Endodermal cell (in vitro differentiated cells): ENCODE data around the gene LTBP1. TPM values are rescaled to one million over a fixed set of nuclear protein-coding genes. Genes with fewer than 3 reads are reported as not detected.

ENCODE experiments used
- DNase-seq: peaks from one replicate; pipeline ENCODE4 v3.0.0-alpha.2; 2017
- H3K27ac ChIP-seq: 2 replicates; pipeline ENCODE4 v1.5.1; 2013; ENCODE audit warnings: mild to moderate bottlenecking, low read depth, low read length, moderate library complexity
- H3K27me3 ChIP-seq: 2 replicates; pipeline ENCODE4 v1.6.1; 2013; ENCODE audit warnings: mild to moderate bottlenecking, low read length, moderate library complexity; ENCODE audit not compliant: insufficient read depth, control insufficient read depth, poor library complexity, severe bottlenecking
- H3K36me3 ChIP-seq: 2 replicates; pipeline ENCODE4 v1.7.0; 2013; ENCODE audit warnings: mild to moderate bottlenecking, low read length, moderate library complexity; ENCODE audit not compliant: control insufficient read depth, insufficient read depth
- H3K4me1 ChIP-seq: one replicate; pipeline ENCODE4 v1.7.0; 2013; ENCODE audit warnings: low read length; ENCODE audit not compliant: control insufficient read depth, insufficient read depth
- H3K4me3 ChIP-seq: 2 replicates; pipeline ENCODE4 v1.5.1; 2013; ENCODE audit warnings: mild to moderate bottlenecking, low read length, moderate library complexity
- H3K9ac ChIP-seq: 2 replicates; pipeline ENCODE4 v1.6.1; 2013; ENCODE audit warnings: mild to moderate bottlenecking, low read length, moderate library complexity; ENCODE audit not compliant: poor library complexity, severe bottlenecking; ENCODE audit errors: extremely low read depth
- H3K9me3 ChIP-seq: 2 replicates; pipeline ENCODE4 v1.6.1; 2013; ENCODE audit warnings: mild to moderate bottlenecking, low read length, moderate library complexity; ENCODE audit not compliant: control insufficient read depth
- H3K27ac Mint-ChIP-seq: 2 replicates; pipeline ENCODE4 v1.8.0; 2020; ENCODE audit warnings: mixed read lengths
- H3K27me3 Mint-ChIP-seq: 2 replicates; pipeline ENCODE4 v1.8.0; 2021; ENCODE audit warnings: mild to moderate bottlenecking, mixed read lengths; ENCODE audit not compliant: insufficient read depth
- H3K36me3 Mint-ChIP-seq: 2 replicates; pipeline ENCODE4 v1.8.0; 2020; ENCODE audit warnings: low read depth, mixed read lengths
- H3K4me1 Mint-ChIP-seq: 2 replicates; pipeline ENCODE4 v1.8.0; 2020; ENCODE audit warnings: mixed read lengths
- H3K4me3 Mint-ChIP-seq: 2 replicates; pipeline ENCODE4 v1.8.0; 2020; ENCODE audit warnings: mild to moderate bottlenecking, moderate library complexity, mixed read lengths
- H3K9me3 Mint-ChIP-seq: 2 replicates; pipeline ENCODE4 v1.8.0; 2020; ENCODE audit warnings: mild to moderate bottlenecking, mixed read lengths
- CTCF ChIP-seq: fragments of 200-600 bp; sonication (generic); conservative IDR thresholded peaks from 2 replicates; pipeline ENCODE4 v1.5.0; 2021; ENCODE audit warnings: antibody characterized with exemption, mild to moderate bottlenecking
- WGBS, 2 experiments: methylation state at CpG; one replicate each; pipeline versions ENCODE4 v1.1.5 to v1.1.7; 2013; ENCODE audit warnings: missing lambda C conversion rate in 2 of 2, mixed read lengths in 1 of 2; ENCODE audit not compliant: insufficient coverage in 1 of 2, insufficient read length in 1 of 2; 5-methylcytosine and 5-hydroxymethylcytosine counted together
- total RNA-seq, 2 donors: library from RNA; stranded (reverse); fragmentation: NEBNext Ultra II Directional in 1 of 2; extraction: Animal tissue kit (Norgen Biotek cat#: 25700) in 1 of 2; gene quantifications; 2 replicates in 1 of 2; 3 replicates in 1 of 2; pipeline ENCODE4 v1.2.1, GENCODE V29; 2021

The LTBP1 gene
- total RNA-seq, 2 donors from 2014 or later: 43.2 to 43.4 TPM

- Histone ChIP-seq H3K27me3 (no peaks in the 10 kb centered on the region), H3K9ac (no peak overlapping the region), H3K4me1 (no peaks in the 10 kb centered on the region), H3K9me3 (no peaks in the 10 kb centered on the region), H3K36me3 (no peaks in the 10 kb centered on the region), H3K27ac (no peak overlapping the region), H3K4me3 (no peak overlapping the region)
- TF ChIP-seq CTCF: no peak
- peaks cover 7% of the 10 kb centered on the region for H3K36me3 Mint-ChIP-seq
- H3K4me1 Mint-ChIP-seq: no peaks in the 10 kb centered on the region
- 91% methylated on average over 5 of the region's 6 CpGs for WGBS, 2 experiments
- no peaks in the 10 kb centered on the region for H3K27me3 Mint-ChIP-seq
- H3K9me3 Mint-ChIP-seq: no peaks in the 10 kb centered on the region
- DNase-seq: no peak
- no peak overlapping the region for H3K4me3 Mint-ChIP-seq
- H3K27ac Mint-ChIP-seq: no peak overlapping the region
Observed at GRCh38 chr2:33256162-33256755, 309.5 kb downstream of the LTBP1 start.

- H3K4me1 Mint-ChIP-seq: no peaks in the 10 kb centered on the region
- TF ChIP-seq CTCF: no peak
- no peak overlapping the region for H3K27ac Mint-ChIP-seq
- Histone ChIP-seq H3K9me3 (no peaks in the 10 kb centered on the region), H3K27me3 (no peaks in the 10 kb centered on the region), H3K27ac (no peak overlapping the region), H3K36me3 (no peaks in the 10 kb centered on the region), H3K9ac (no peak overlapping the region), H3K4me3 (no peak overlapping the region), H3K4me1 (no peaks in the 10 kb centered on the region)
- no peaks in the 10 kb centered on the region for H3K27me3 Mint-ChIP-seq
- no peak overlapping the region for H3K4me3 Mint-ChIP-seq
- H3K36me3 Mint-ChIP-seq: peaks cover 2% of the 10 kb centered on the region
- no peaks in the 10 kb centered on the region for H3K9me3 Mint-ChIP-seq
- no peak for DNase-seq
- 82 to 95% methylated on average over 4 of the region's 4 CpGs for WGBS, 2 experiments
Observed at GRCh38 chr2:33258387-33258786, 311.6 kb downstream of the LTBP1 start.

GRCh38 chr2:33262097-33262496 is 315.3 kb downstream of the LTBP1 start:
- no peaks in the 10 kb centered on the region for H3K4me1 ChIP-seq
- H3K27me3 Mint-ChIP-seq: no peaks in the 10 kb centered on the region
- H3K4me3 Mint-ChIP-seq: no peak overlapping the region
- no peaks in the 10 kb centered on the region for H3K9me3 Mint-ChIP-seq
- H3K27ac Mint-ChIP-seq: no peak overlapping the region
- TF ChIP-seq CTCF: no peak
- no peaks in the 10 kb centered on the region for H3K27me3 ChIP-seq
- no peak overlapping the region for H3K4me3 ChIP-seq
- no peak overlapping the region for H3K9ac ChIP-seq
- no peak for DNase-seq
- no peak overlapping the region for H3K27ac ChIP-seq
- H3K9me3 ChIP-seq: peaks cover 17% of the 10 kb centered on the region
- H3K36me3 Mint-ChIP-seq: peaks cover 16% of the 10 kb centered on the region
- 89 to 93% methylated on average over 2 to 4 of the region's 4 CpGs for WGBS, 2 experiments
- H3K36me3 ChIP-seq: no peaks in the 10 kb centered on the region
- H3K4me1 Mint-ChIP-seq: no peaks in the 10 kb centered on the region
